ENCODE results near the gene TRMT1L.

- TF ChIP-seq GATA2 (IDR thresholded peaks at IDR 0.05; ENCODE audit: insufficient read depth, insufficient read length, low read depth, low read length) (no peak), CTCF (IDR thresholded peaks at IDR 0.05; ENCODE audit: extremely low read depth in 1 of 2, insufficient read depth in 1 of 2, low read depth in 1 of 2, low read length in 2 of 2) (no peak), EZH2 (IDR thresholded peaks at IDR 0.05; ENCODE audit: borderline replicate concordance, low read depth, low read length, severe bottlenecking) (no peak), POLR2A (IDR thresholded peaks at IDR 0.05; ENCODE audit: low read depth, low read length) (no peak)
- TF ChIP-seq, protein P1, sequence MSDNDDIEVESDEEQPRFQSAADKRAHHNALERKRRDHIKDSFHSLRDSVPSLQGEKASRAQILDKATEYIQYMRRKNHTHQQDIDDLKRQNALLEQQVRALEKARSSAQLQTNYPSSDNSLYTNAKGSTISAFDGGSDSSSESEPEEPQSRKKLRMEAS (IDR thresholded peaks at IDR 0.05; ENCODE audit: insufficient read depth, insufficient read length), result no peak
Measured at GRCh38 chr1:185156288-185156853, 382 bp downstream of the TRMT1L start.
